BLaER1 treated with 17β-estradiol and CSF1 and Interleukin-3, amounts not matched to agents 10 nM and 100 nM (cell line): Measurements from ENCODE around the gene STRBP.

Source experiments
- H3K27ac ChIP-seq, 11 experiments: shearing (Covaris generic); formaldehyde crosslinking; 2 replicates each; pipeline ENCODE4 v1.8.1; 2022
- H3K27me3 ChIP-seq, 11 experiments: shearing (Covaris generic); formaldehyde crosslinking; 2 replicates each; pipeline ENCODE4 v1.8.1; 2022
- H3K36me3 ChIP-seq, 11 experiments: shearing (Covaris generic); formaldehyde crosslinking; 2 replicates each; pipeline ENCODE4 v1.8.1; 2022
- H3K4me1 ChIP-seq, 10 experiments: shearing (Covaris generic); formaldehyde crosslinking; 2 replicates each; pipeline ENCODE4 v1.8.1; 2022
- H3K4me2 ChIP-seq, 11 experiments: shearing (Covaris generic); formaldehyde crosslinking; 2 replicates each; pipeline ENCODE4 v1.8.1; 2022
- H3K4me3 ChIP-seq, 10 experiments: shearing (Covaris generic); formaldehyde crosslinking; 2 replicates each; pipeline ENCODE4 v1.8.1; 2022
- H3K9ac ChIP-seq, 11 experiments: shearing (Covaris generic); formaldehyde crosslinking; 2 replicates each; pipeline ENCODE4 v1.8.1; 2022
- H3K9me3 ChIP-seq, 11 experiments: shearing (Covaris generic); formaldehyde crosslinking; replicated peaks in 1 of 11; 2 replicates each; pipeline ENCODE4 v1.8.1; 2022
- H4K20me1 ChIP-seq, 11 experiments: shearing (Covaris generic); formaldehyde crosslinking; 2 replicates each; pipeline ENCODE4 v1.8.1; 2022
- Cebpa-rat ChIP-seq, 11 experiments: shearing (Covaris generic); IDR thresholded peaks; 2 replicates each; pipeline ENCODE4 v1.8.1; 2022

The STRBP gene

GRCh38 chr9:123107639-123108285 is 160.6 kb downstream of the STRBP start:
- H3K27me3 ChIP-seq, result no peaks in the 10 kb centered on the region
- no peak overlapping the region for H3K4me2 ChIP-seq
- H3K4me1 ChIP-seq, result peaks cover 4 to 20% (median 14%) of the 10 kb centered on the region in 10 experiments; a peak in 14 of 20 replicates
- no peak overlapping the region for H3K4me3 ChIP-seq
- no peaks in the 10 kb centered on the region for H3K9me3 ChIP-seq
- no peak for TF ChIP-seq Cebpa-rat (IDR thresholded peaks at IDR 0.05)
- H3K9ac ChIP-seq, result no peak overlapping the region
- H3K27ac ChIP-seq, result no peak overlapping the region
- H4K20me1 ChIP-seq, result peaks cover 0 to 79% (median 27%) of the 10 kb centered on the region in 11 experiments; a peak in 15 of 22 replicates
- H3K36me3 ChIP-seq, result peaks cover 72 to 97% (median 90%) of the 10 kb centered on the region in 11 experiments

DNA sequence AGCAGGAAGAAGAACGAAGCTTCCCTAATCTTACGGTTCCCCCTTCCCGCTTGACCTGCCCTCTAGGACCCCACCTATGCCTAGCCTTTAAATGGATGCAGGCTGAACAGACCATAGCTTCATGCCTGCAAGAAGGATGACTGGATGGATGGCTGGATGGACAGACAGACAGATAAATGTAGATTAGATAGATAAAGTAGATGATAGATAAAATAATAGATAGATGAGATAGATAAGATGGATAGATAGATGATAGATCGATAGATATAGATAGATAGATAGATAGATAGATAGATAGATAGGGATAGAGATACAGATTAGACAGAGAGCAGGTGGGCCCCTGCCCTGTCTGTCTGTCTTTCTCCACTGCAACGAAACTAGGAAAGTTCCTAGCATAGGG is 162.9 kb downstream of the STRBP start:
- H3K27me3 ChIP-seq, result no peaks in the 10 kb centered on the region
- peaks cover 88 to 100% (median 95%) of the 10 kb centered on the region in 11 experiments for H3K36me3 ChIP-seq
- H3K4me2 ChIP-seq, result no peak overlapping the region
- H4K20me1 ChIP-seq, result peaks cover 0 to 63% (median 11%) of the 10 kb centered on the region in 11 experiments; a peak in 10 of 22 replicates
- no peak overlapping the region for H3K9ac ChIP-seq
- no peak for TF ChIP-seq Cebpa-rat (IDR thresholded peaks at IDR 0.05)
- no peak overlapping the region for H3K4me3 ChIP-seq
- H3K27ac ChIP-seq, result no peak overlapping the region
- H3K9me3 ChIP-seq, result no peaks in the 10 kb centered on the region
- 0 out of 20 replicates have a peak, but pooled peaks cover 0 to 2% (median 0%) of the 10 kb centered on the region in 10 experiments for H3K4me1 ChIP-seq

DNA sequence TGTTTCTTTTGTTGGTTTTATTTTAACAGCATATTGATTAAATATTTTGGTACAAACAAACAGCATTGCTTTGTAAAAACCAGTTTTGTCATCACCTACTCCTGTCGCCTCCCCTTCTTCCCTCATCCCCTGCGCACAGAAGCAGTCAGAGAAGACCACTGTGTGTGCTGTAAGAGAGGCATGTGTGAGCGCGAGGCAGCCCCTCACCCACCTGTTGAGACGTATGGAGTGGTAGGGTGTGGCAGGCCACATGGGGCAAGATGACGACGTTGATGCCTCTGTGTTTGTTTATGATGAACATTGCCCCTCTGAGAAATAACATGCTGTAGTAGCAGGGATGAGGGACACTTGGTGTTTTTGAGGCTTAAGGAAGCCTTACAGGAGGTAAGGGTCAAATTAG is 163.6 kb downstream of the STRBP start:
- Histone ChIP-seq H3K36me3 (peaks cover 85 to 100% (median 94%) of the 10 kb centered on the region in 11 experiments), H3K27ac (no peak overlapping the region), H3K27me3 (no peaks in the 10 kb centered on the region), H3K4me2 (no peak overlapping the region), H4K20me1 (peaks cover 0 to 56% (median 11%) of the 10 kb centered on the region in 11 experiments; a peak in 10 of 22 replicates), H3K4me1 (no peaks in the 10 kb centered on the region), H3K4me3 (no peak overlapping the region), H3K9me3 (no peaks in the 10 kb centered on the region), H3K9ac (no peak overlapping the region)
- no peak for TF ChIP-seq Cebpa-rat (IDR thresholded peaks at IDR 0.05)

- peaks cover 0 to 34% (median 8%) of the 10 kb centered on the region in 11 experiments; a peak in 6 of 22 replicates for H4K20me1 ChIP-seq
- TF ChIP-seq Cebpa-rat (IDR thresholded peaks at IDR 0.05), result no peak
- no peak overlapping the region for H3K4me2 ChIP-seq
- H3K36me3 ChIP-seq, result peaks cover 86 to 100% (median 94%) of the 10 kb centered on the region in 11 experiments
- no peak overlapping the region for H3K4me3 ChIP-seq
- H3K9ac ChIP-seq, result no peak overlapping the region
- no peak overlapping the region for H3K27ac ChIP-seq
- no peaks in the 10 kb centered on the region for H3K9me3 ChIP-seq
- H3K4me1 ChIP-seq, result 0 out of 20 replicates have a peak, but pooled peaks cover 0 to 3% (median 0%) of the 10 kb centered on the region in 10 experiments
- no peaks in the 10 kb centered on the region for H3K27me3 ChIP-seq
Observed at GRCh38 chr9:123102375-123103113, 165.8 kb downstream of the STRBP start.

DNA sequence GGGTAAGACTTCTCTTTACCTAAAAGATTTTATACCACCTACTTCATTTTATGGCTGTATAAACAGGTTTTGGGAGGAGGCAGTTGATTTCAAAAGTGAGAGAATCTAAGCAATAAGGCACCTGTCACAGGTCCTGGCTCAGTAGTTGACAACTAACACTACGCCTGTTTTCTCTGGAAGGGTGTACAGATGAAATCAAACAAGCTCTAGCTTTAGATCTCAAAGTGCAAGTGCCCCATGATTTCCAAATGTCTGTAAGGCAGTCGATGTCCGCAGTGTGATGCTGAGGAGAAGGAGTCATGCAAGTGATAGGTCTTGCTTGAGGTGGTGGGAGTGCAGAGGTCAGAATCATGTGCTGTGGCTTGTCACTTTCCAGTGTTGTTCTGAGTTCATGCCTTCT is 168.8 kb downstream of the STRBP start:
- no peak overlapping the region for H3K4me2 ChIP-seq
- TF ChIP-seq Cebpa-rat (IDR thresholded peaks at IDR 0.05), result no peak
- H3K4me3 ChIP-seq, result no peak overlapping the region
- H3K4me1 ChIP-seq, result peaks cover 0 to 13% (median 5%) of the 10 kb centered on the region in 10 experiments; a peak in 8 of 20 replicates
- no peak overlapping the region for H3K9ac ChIP-seq
- H3K36me3 ChIP-seq, result peaks cover 77 to 100% (median 91%) of the 10 kb centered on the region in 11 experiments
- no peak overlapping the region for H3K27ac ChIP-seq
- peaks cover 0 to 14% (median 0%) of the 10 kb centered on the region in 11 experiments; a peak in 6 of 22 replicates for H4K20me1 ChIP-seq
- no peaks in the 10 kb centered on the region for H3K9me3 ChIP-seq
- H3K27me3 ChIP-seq, result no peaks in the 10 kb centered on the region

GRCh38 chr9:123099042-123099441 is 169.3 kb downstream of the STRBP start:
- Histone ChIP-seq H3K36me3 (peaks cover 74 to 100% (median 89%) of the 10 kb centered on the region in 11 experiments), H3K4me1 (peaks cover 0 to 18% (median 5%) of the 10 kb centered on the region in 10 experiments; a peak in 8 of 20 replicates), H3K27ac (no peak overlapping the region)

GRCh38 chr9:123098096-123098459 is 170.3 kb downstream of the STRBP start:
- Histone ChIP-seq H3K4me1 (peaks cover 0 to 18% (median 5%) of the 10 kb centered on the region in 10 experiments; a peak in 8 of 20 replicates), H3K4me3 (no peak overlapping the region), H3K27me3 (no peaks in the 10 kb centered on the region), H3K9ac (no peak overlapping the region), H3K9me3 (no peaks in the 10 kb centered on the region), H4K20me1 (peaks cover 0 to 14% (median 0%) of the 10 kb centered on the region in 11 experiments; a peak in 6 of 22 replicates), H3K27ac (no peak overlapping the region), H3K4me2 (no peak overlapping the region), H3K36me3 (peaks cover 76 to 100% (median 91%) of the 10 kb centered on the region in 11 experiments)
- no peak for TF ChIP-seq Cebpa-rat (IDR thresholded peaks at IDR 0.05)

More at GRCh38 chr9:123099042-123099441, 169.3 kb downstream of the STRBP start:
- Histone ChIP-seq H3K4me2 (no peak overlapping the region), H3K27me3 (no peaks in the 10 kb centered on the region), H3K9ac (no peak overlapping the region), H4K20me1 (peaks cover 0 to 14% (median 0%) of the 10 kb centered on the region in 11 experiments; a peak in 6 of 22 replicates), H3K9me3 (no peaks in the 10 kb centered on the region), H3K4me3 (no peak overlapping the region)
- no peak for TF ChIP-seq Cebpa-rat (IDR thresholded peaks at IDR 0.05)

GRCh38 chr9:123097430-123098095 is 170.8 kb downstream of the STRBP start:
- H3K27ac ChIP-seq, result no peak overlapping the region

More at GRCh38 chr9:123097430-123098095, 170.8 kb downstream of the STRBP start:
- no peaks in the 10 kb centered on the region for H3K9me3 ChIP-seq
- no peak overlapping the region for H3K4me2 ChIP-seq
- H4K20me1 ChIP-seq, result peaks cover 0 to 11% (median 0%) of the 10 kb centered on the region in 11 experiments; a peak in 6 of 22 replicates
- no peak overlapping the region for H3K9ac ChIP-seq
- TF ChIP-seq Cebpa-rat (IDR thresholded peaks at IDR 0.05), result no peak
- no peak overlapping the region for H3K4me3 ChIP-seq
- no peaks in the 10 kb centered on the region for H3K27me3 ChIP-seq
- peaks cover 76 to 100% (median 91%) of the 10 kb centered on the region in 11 experiments for H3K36me3 ChIP-seq
- peaks cover 0 to 18% (median 5%) of the 10 kb centered on the region in 10 experiments; a peak in 8 of 20 replicates for H3K4me1 ChIP-seq
